Ascending aorta (tissue), 2 donors: ENCODE results near the gene C1orf159. TPM values are rescaled to one million over a fixed set of nuclear protein-coding genes. Genes with fewer than 3 reads are reported as not detected.

Experiments used
- DNase-seq, 2 donors: peaks; one replicate each; pipeline ENCODE4 v3.0.0-alpha.2; 2019; ENCODE audit warnings: low spot score in 2 of 2
- H3K27ac ChIP-seq, 2 donors: fragments of 200-600 bp; sonication (generic); one replicate each; pipeline ENCODE4 v1.5.1; 2016 to 2017; ENCODE audit warnings: mild to moderate bottlenecking in 1 of 2
- H3K27me3 ChIP-seq: fragments of 200-600 bp; sonication (generic); one replicate; pipeline ENCODE4 v1.5.1; 2017
- H3K36me3 ChIP-seq, 2 donors: fragments of 200-600 bp; sonication (generic); one replicate each; pipeline ENCODE4 v1.5.1; 2016
- H3K4me1 ChIP-seq, 2 donors: fragments of 200-600 bp; sonication (generic); one replicate each; pipeline ENCODE4 v1.5.1; 2016 to 2017; ENCODE audit warnings: mild to moderate bottlenecking in 1 of 2
- H3K4me3 ChIP-seq, 2 donors: fragments of 200-600 bp; sonication (generic); one replicate each; pipeline ENCODE4 v1.5.1; 2016 to 2017; ENCODE audit warnings: mild to moderate bottlenecking in 1 of 2
- H3K9me3 ChIP-seq, 2 donors: fragments of 200-600 bp; sonication (generic); one replicate each; pipeline ENCODE4 v1.5.1; 2016
- CTCF ChIP-seq, 3 experiments: fragments of 200-600 bp in 2 of 3; fragments of 450-650 bp in 1 of 3; sonication (generic) in 2 of 3; IDR thresholded peaks; one replicate each; pipeline ENCODE4 v1.5.1; 2016 to 2019; ENCODE audit warnings: antibody characterized with exemption in 3 of 3, mild to moderate bottlenecking in 1 of 3, moderate library complexity in 1 of 3
- intact Hi-C: fragments of 100-400 bp; cut with DNase I; formaldehyde crosslinking; loops from one replicate; pipeline ENCODE4 v1.15.1; 2023
- total RNA-seq: library from RNA; depleted of rRNA; stranded (reverse); fragments of >200 nt; gene quantifications from one replicate; pipeline ENCODE4 v1.1.0, GENCODE V29; 2016

C1orf159 gene
- total RNA-seq, 1 donor from 2014 or later = 23.7 TPM

- Histone ChIP-seq H3K4me1 (peaks cover 0 to under 1% of the 10 kb centered on the region in 2 donors), H3K9me3 (no peaks in the 10 kb centered on the region), H3K27me3 (no peaks in the 10 kb centered on the region), H3K36me3 (no peaks in the 10 kb centered on the region), H3K27ac (no peak overlapping the region), H3K4me3 (no peak overlapping the region)
- intact Hi-C loops = no loop called here
- DNase-seq = no peak
- no peak for TF ChIP-seq CTCF (IDR thresholded peaks at IDR 0.05)
Measured at GRCh38 chr1:1085171-1085841, 30.6 kb downstream of the C1orf159 start.

GRCh38 chr1:1084372-1085170 lies 31.3 kb downstream of the C1orf159 start:
- DNase-seq = no peak
- Histone ChIP-seq H3K27ac (no peak overlapping the region), H3K27me3 (no peaks in the 10 kb centered on the region)

GRCh38 chr1:1083416-1084371 lies 32.2 kb downstream of the C1orf159 start:
- DNase-seq = no peak
- H3K36me3 ChIP-seq = no peaks in the 10 kb centered on the region
- peaks cover 0 to 9% of the 10 kb centered on the region in 2 donors for H3K4me1 ChIP-seq
- H3K9me3 ChIP-seq = no peaks in the 10 kb centered on the region
- intact Hi-C loops = no loop called here
- no peak for TF ChIP-seq CTCF (IDR thresholded peaks at IDR 0.05)
- H3K27me3 ChIP-seq = no peaks in the 10 kb centered on the region
- H3K27ac ChIP-seq = no peak overlapping the region
- H3K4me3 ChIP-seq = no peak overlapping the region

More at GRCh38 chr1:1084372-1085170, 31.3 kb downstream of the C1orf159 start:
- intact Hi-C loops = no loop called here
- no peaks in the 10 kb centered on the region for H3K9me3 ChIP-seq
- no peaks in the 10 kb centered on the region for H3K36me3 ChIP-seq
- no peak overlapping the region for H3K4me3 ChIP-seq
- H3K4me1 ChIP-seq = peaks cover 0 to 8% of the 10 kb centered on the region in 2 donors
- no peak for TF ChIP-seq CTCF (IDR thresholded peaks at IDR 0.05)

GRCh38 chr1:1082776-1083415 lies 33.0 kb downstream of the C1orf159 start:
- intact Hi-C loops = no loop called here
- Histone ChIP-seq H3K27me3 (no peaks in the 10 kb centered on the region), H3K4me3 (no peak overlapping the region), H3K36me3 (no peaks in the 10 kb centered on the region), H3K4me1 (peaks cover 0 to 9% of the 10 kb centered on the region in 2 donors), H3K27ac (no peak overlapping the region), H3K9me3 (no peaks in the 10 kb centered on the region)
- no peak for TF ChIP-seq CTCF (IDR thresholded peaks at IDR 0.05)
- DNase-seq = peak in 1 of 2 donors; percentile 59

- Histone ChIP-seq H3K27me3 (no peaks in the 10 kb centered on the region), H3K4me1 (peaks cover 0 to 9% of the 10 kb centered on the region in 2 donors), H3K36me3 (no peaks in the 10 kb centered on the region), H3K27ac (no peak overlapping the region), H3K4me3 (no peak overlapping the region), H3K9me3 (no peaks in the 10 kb centered on the region)
- intact Hi-C loops = no loop called here
- DNase-seq = peak in 1 of 2 donors; percentile 34
- TF ChIP-seq CTCF (IDR thresholded peaks at IDR 0.05) = no peak
Measured at GRCh38 chr1:1082239-1082775, 33.6 kb downstream of the C1orf159 start.
